ENCODE data around the gene TWIST1.

GRCh38 chr7:19107356-19108146 lies 9.9 kb downstream of the TWIST1 start:
- TF ChIP-seq CEBPB (IDR thresholded peaks at IDR 0.05) (no peak), MAX (IDR thresholded peaks at IDR 0.05) (no peak), EP300 (IDR thresholded peaks at IDR 0.05; ENCODE audit: borderline replicate concordance) (no peak), REST (IDR thresholded peaks at IDR 0.05; ENCODE audit: low read depth) (no peak), YY1 (IDR thresholded peaks at IDR 0.05; ENCODE audit: low read depth) (no peak), USF1 (IDR thresholded peaks at IDR 0.05) (no peak), FOXM1 (IDR thresholded peaks at IDR 0.05; ENCODE audit: borderline replicate concordance, low read depth) (no peak), TEAD4 (IDR thresholded peaks at IDR 0.05) (no peak), TCF12 (IDR thresholded peaks at IDR 0.05; ENCODE audit: low read depth) (no peak), EGR1 (IDR thresholded peaks at IDR 0.05) (no peak), TAF1 (IDR thresholded peaks at IDR 0.05; ENCODE audit: low read depth) (no peak), RAD21 (IDR thresholded peaks at IDR 0.05; ENCODE audit: low read depth) (no peak), ZBTB7A (IDR thresholded peaks at IDR 0.05; ENCODE audit: low read depth) (no peak), CREB1 (IDR thresholded peaks at IDR 0.05; ENCODE audit: low read depth) (no peak)
